GM10847 (cell line): ENCODE results near the gene ATAT1.

Experiments used
- POLR2A ChIP-seq: IDR thresholded peaks from 2 replicates; pipeline ENCODE4 v1.6.1; 2011; ENCODE audit not compliant: insufficient read length; ENCODE audit errors: extremely low read depth

ATAT1 gene

GRCh38 chr6:30635834-30636233, 9.2 kb downstream of the ATAT1 start:
- TF ChIP-seq POLR2A: no peak

- no peak for TF ChIP-seq POLR2A
Observed at GRCh38 chr6:30640481-30640880, 13.8 kb downstream of the ATAT1 start.

- no peak for TF ChIP-seq POLR2A
Observed at GRCh38 chr6:30641048-30641447, 14.4 kb downstream of the ATAT1 start.

- TF ChIP-seq POLR2A: no peak
Observed at GRCh38 chr6:30643656-30644055, 17.0 kb downstream of the ATAT1 start.

GRCh38 chr6:30644769-30645168, 18.1 kb downstream of the ATAT1 start:
- TF ChIP-seq POLR2A: no peak

GRCh38 chr6:30645989-30646388, 19.3 kb downstream of the ATAT1 start:
- TF ChIP-seq POLR2A: no peak

- TF ChIP-seq POLR2A: no peak
Observed at GRCh38 chr6:30646450-30647241, 20.0 kb downstream of the ATAT1 start, which contains the start of gene C6orf136. Gene C6orf136 (plus strand): TSS chr6:30647133. CDS start chr6:30647232, 99 bp downstream.

- peak; percentile 44 for TF ChIP-seq POLR2A
Observed at GRCh38 chr6:30647242-30648116, 20.8 kb downstream of the ATAT1 start.

- no peak for TF ChIP-seq POLR2A
Observed at GRCh38 chr6:30651143-30651542, 24.5 kb downstream of the ATAT1 start.

- no peak for TF ChIP-seq POLR2A
Observed at GRCh38 chr6:30654798-30655742, 28.4 kb downstream of the ATAT1 start.

GRCh38 chr6:30655743-30656094, 29.0 kb downstream of the ATAT1 start:
- no peak for TF ChIP-seq POLR2A

- TF ChIP-seq POLR2A: no peak
Observed at GRCh38 chr6:30656513-30656912, 29.8 kb downstream of the ATAT1 start.

GRCh38 chr6:30657454-30657853, 30.8 kb downstream of the ATAT1 start:
- no peak for TF ChIP-seq POLR2A

- no peak for TF ChIP-seq POLR2A
Observed at GRCh38 chr6:30664994-30665767, 38.5 kb downstream of the ATAT1 start.
